Ectodermal cell (in vitro differentiated cells): ENCODE measurements around the gene SH3RF2.

Source experiments
- H3K27ac ChIP-seq: 2 replicates; pipeline ENCODE4 v1.7.0; 2013; ENCODE audit warnings: mild to moderate bottlenecking, low read depth, low read length; ENCODE audit not compliant: insufficient read depth, poor library complexity, severe bottlenecking
- H3K27me3 ChIP-seq: 2 replicates; pipeline ENCODE4 v1.7.0; 2013; ENCODE audit warnings: mild to moderate bottlenecking, low read length; ENCODE audit not compliant: insufficient read depth, control insufficient read depth, poor library complexity, severe bottlenecking
- H3K36me3 ChIP-seq: one replicate; pipeline ENCODE4 v1.7.0; 2013; ENCODE audit warnings: low read length; ENCODE audit not compliant: control insufficient read depth, insufficient read depth
- H3K4me1 ChIP-seq: one replicate; pipeline ENCODE4 v1.7.0; 2013; ENCODE audit warnings: low read length; ENCODE audit not compliant: control insufficient read depth, insufficient read depth
- H3K4me3 ChIP-seq: 2 replicates; pipeline ENCODE4 v1.7.0; 2013; ENCODE audit warnings: low read depth, low read length, control low read depth; ENCODE audit not compliant: insufficient read depth
- H3K9me3 ChIP-seq: 2 replicates; pipeline ENCODE4 v1.7.0; 2013; ENCODE audit warnings: mild to moderate bottlenecking, low read length, moderate library complexity; ENCODE audit not compliant: control insufficient read depth
- WGBS, 2 experiments: methylation state at CpG; one replicate each; pipeline ENCODE4 v1.1.7; 2013; ENCODE audit warnings: missing lambda C conversion rate in 2 of 2; 5-methylcytosine and 5-hydroxymethylcytosine counted together

SH3RF2 gene

DNA sequence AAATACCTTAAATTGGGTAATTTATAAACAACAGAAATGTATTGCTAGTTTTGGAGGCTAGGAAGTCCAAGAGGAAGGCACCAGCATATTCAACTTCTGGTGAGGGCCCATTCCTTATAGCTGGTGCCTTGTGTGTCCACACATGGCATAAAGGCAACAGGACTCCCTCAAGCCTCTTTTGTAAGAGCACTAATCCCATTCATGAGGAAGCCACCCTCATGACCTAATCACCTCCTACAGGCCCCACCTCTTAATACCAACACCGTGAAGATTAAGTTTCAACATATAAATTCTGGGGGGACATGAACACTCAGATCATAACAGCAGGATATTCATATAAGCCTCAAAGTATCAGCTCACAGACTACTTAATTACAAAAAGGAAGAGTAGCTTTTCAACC, 173.0 kb downstream of the SH3RF2 start:
- 69 to 84% methylated on average over 1 of the region's 1 CpG for WGBS, 2 experiments

DNA sequence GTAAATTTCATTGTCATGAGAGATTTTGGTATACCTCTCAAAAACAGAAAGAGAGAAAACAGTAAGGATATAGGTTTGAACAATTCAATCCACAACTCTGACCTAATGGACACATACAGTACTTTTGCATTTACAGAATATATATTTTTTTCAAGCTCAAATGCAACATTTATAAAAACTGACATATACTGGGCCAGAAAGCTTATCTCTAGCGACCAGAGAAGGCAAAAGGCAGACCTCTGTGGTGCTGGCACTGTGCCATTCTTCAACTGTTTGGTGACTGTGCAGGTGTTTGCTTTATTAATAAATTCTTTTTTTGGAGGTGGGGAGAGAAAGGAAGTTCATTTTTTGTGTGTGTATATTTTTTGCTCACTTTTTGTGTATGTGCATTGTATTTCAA, 175.0 kb downstream of the SH3RF2 start:
- Histone ChIP-seq H3K27ac (no peak overlapping the region), H3K4me3 (no peak overlapping the region), H3K9me3 (no peaks in the 10 kb centered on the region), H3K27me3 (no peaks in the 10 kb centered on the region), H3K4me1 (no peaks in the 10 kb centered on the region), H3K36me3 (peaks cover 11% of the 10 kb centered on the region)
- 95% methylated on average over 1 of the region's 1 CpG for WGBS, 2 experiments

More for the DNA sequence above, 173.0 kb downstream of the SH3RF2 start:
- Histone ChIP-seq H3K27ac (no peak overlapping the region), H3K27me3 (no peaks in the 10 kb centered on the region), H3K36me3 (peaks cover 7% of the 10 kb centered on the region), H3K9me3 (no peaks in the 10 kb centered on the region), H3K4me1 (no peaks in the 10 kb centered on the region), H3K4me3 (no peak overlapping the region)

GRCh38 chr5:146112476-146112875, 176.1 kb downstream of the SH3RF2 start:
- Histone ChIP-seq H3K36me3 (peaks cover 11% of the 10 kb centered on the region), H3K4me1 (no peaks in the 10 kb centered on the region), H3K27ac (no peak overlapping the region), H3K4me3 (no peak overlapping the region), H3K9me3 (no peaks in the 10 kb centered on the region), H3K27me3 (no peaks in the 10 kb centered on the region)
- WGBS, 2 experiments: 93 to 96% methylated on average over 5 of the region's 5 CpGs
